NCI-H2171 (cell line): ENCODE measurements around the gene BRINP3.
"Not testable (repeated sequence)": the region's sequence is repeated elsewhere in the genome, so short reads cannot be mapped to it uniquely, and the experiment has no call there.

ENCODE experiments used
- DNase-seq: peaks from one replicate; lab custom pipeline; 2025; lab: John Stamatoyannopoulos, UW

BRINP3 gene

DNA sequence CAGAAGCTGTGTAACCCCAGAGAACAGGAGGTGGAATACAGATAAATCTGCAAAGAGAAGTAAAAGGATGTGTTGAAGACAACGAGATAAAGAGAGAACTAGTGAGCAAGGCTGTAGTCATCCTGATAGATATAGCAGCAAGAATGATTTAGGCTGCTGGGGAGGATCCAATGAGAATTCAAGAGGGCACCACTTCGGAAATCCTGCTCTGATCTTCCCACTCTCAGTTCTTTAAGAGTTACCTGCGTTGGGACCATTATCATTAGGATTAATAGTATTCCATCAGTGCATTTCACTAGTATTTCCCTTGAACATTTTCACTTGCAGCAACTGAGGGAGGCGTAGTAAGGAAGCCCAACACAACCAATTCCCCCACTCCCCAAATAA is at the start of gene BRINP3:
TSS of gene BRINP3 (minus strand) at position 103 of the 387 bp plus-strand sequence.
- no peak for DNase-seq

DNA sequence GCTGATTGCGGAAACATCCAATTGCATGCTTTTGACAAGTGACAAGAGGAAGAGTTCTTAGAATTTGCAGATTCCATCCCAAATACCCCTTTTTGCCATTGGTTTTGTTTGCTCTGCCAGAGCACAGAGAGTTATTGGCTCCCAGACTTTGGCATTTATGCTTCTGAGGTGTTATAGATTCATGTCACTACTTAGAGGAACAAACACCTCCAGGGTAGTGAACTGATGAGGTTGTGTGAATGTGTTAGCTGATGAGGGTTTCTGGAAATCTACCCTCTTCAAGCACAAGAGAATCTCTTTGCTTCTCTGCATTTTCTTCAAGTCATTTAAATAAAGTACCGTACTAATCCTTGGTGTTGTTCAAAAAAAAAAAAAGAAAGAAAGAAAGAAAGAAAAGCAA is 33.9 kb upstream of the BRINP3 start:
- no peak for DNase-seq

DNA sequence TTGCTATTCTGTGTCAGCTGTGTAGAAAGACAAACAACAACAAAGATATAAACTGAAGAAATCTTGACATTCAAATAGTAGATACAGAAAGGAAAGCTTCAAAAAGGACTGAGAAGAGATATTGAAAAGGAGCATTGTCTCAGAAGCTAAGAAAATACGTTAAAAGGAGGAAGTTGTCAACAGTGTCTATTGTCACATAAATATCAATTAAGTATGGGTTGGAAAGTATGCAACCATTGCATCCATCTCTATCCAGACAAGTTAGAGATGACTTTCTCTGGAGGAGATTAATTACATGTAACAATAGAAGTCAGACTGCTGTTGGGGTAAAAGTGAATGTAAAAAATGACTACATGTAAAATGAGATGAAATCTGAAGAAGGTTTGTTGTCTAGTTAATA is 29.7 kb upstream of the BRINP3 start:
- DNase-seq, result no peak

DNA sequence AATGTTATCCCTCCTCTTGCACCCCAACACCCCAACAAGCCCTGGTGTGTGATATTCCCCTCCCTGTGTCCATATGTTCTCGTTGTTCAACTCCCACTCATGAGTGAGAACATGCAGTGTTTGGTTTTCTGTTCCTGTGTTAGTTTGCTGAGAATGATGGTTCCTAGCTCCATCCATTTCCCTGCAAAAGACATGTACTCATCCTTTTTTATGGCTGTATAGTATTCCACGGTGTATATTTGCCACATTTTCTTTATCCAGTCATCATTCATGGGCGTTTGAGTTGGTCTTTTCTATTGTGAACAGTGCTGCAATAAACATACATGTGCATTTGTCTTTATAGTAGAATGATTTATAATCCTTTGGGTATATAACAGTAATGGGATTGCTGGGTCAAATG is 26.9 kb upstream of the BRINP3 start:
- DNase-seq, result not testable (repeated sequence)

DNA sequence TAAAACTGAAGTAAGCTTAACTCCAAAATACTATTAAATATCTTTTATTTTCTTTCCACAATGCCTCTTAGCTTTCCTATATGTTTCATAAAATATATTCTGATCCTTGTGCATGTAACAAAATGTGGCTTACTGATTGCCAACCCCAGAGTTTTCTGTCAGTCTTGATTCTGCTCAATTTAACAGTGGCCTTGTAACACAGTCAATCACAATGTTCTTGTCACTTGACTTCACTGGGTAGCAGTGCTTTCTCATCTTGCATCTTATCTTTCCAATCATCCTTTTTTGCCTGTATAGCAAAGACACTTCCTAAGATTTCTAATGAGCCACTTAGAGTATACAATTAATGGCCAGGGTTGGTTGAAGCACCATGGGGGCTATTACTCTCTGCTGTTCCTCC is 19.9 kb upstream of the BRINP3 start:
- DNase-seq, result no peak

DNA sequence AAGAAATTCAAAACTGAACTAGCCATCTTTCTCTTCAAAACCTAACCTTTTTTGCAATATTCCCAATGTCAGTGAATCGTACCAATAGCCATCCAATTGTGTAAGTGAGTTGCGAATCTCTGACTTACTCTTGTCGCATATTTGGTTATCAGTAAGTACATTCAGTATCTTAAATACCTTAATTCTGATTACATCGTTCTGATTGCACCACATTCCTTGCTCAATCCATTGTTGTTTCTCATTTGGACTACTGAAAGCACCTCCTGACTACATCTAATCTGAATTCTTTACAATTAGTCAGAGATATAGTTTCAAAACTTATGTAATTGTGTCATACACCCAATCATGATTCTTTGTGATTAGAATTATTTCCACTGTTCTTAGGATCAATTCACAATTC is 16.8 kb upstream of the BRINP3 start:
- no peak for DNase-seq

DNA sequence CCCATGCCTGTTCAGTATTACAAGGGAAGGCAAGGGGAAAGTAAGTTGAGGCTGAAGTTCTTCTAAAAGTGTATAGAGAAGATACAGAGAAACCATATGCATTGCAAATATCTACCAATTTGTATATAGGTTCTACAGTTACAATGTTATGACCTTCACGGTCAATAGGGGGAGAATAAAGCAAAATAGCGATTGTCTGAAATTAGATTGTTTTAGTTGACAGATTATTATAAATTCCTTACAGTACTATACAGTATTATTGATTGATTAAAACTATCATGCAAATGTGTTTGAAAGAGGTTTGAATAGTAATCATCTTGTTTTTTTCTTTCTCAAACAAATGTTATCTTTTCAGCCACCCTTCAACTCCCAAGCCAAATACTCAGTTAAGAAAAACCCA is 13.7 kb upstream of the BRINP3 start:
- DNase-seq, result no peak

DNA sequence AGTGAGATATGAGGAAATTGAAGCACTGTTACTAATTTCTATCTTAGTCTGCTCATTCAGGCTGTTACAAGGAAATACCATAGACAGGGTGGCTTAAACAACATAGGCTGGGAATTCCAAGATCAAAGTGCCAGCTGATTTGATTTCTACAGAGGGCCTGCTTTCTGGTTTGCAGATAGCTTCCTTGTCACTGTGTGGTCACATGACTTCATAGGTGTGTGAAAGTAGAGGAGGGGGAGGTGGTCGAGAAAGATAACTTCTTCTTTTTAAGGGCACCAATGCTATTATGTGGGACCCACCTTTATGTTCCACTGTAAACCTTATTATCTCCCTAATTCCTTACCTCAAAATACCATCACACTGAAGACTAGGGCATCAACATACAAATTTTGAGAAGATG is 6.4 kb upstream of the BRINP3 start:
- DNase-seq, result no peak

DNA sequence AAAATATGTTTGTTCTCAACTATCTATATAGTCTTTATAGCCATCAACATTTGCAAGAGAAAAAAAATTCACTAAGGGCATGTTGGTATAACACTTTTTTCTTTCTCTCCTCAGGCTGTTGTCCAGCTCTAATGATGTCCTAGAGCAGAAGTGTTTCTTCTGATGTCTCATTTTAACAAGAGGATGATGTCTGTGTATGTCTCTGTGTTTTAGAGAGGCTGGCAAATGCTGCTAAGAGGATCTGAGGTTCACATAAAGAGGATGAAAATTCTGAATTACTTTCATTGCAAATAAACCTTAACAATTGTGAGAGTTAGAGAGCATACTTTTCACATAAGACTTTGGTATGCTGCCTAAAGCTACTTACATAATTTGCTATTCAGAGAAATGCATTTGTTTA is 2.6 kb upstream of the BRINP3 start:
- no peak for DNase-seq

DNA sequence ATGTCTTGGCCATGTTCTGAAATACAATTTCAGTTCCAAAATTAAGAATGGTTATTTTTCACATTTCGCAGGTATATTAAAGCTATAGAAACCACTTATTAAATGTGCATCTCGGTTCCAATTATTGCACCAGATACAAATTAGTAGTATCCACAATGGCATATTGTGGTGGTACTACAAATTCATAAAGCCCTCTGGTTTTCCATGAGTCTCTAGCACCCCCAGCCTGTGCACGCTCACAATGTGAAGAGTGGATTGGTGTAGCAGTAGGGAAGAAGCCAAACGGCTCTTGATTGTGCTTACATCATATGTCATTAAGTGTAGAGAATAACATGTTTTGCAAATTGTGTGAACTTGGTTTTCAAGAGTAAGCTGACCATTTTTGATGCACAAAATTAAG is 1.9 kb upstream of the BRINP3 start:
- DNase-seq, result peak; percentile 19

DNA sequence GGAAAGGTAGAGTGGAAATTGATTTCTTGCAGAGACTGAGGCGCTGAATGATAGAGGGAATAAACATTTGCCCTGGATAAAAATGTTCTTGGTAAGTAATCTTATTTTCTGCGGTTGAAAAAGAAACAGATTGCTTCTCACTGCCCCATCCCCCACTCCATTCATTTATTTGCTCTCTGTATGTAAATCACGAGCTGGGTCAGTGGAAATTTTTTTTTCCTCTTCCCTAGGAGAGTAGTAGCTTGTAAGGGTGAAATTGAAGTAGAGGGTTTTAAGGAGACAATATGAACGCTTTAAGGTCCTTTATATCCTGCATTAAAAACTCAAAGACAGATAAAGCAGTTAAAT is 1.4 kb upstream of the BRINP3 start:
- DNase-seq, result peak; percentile 48

DNA sequence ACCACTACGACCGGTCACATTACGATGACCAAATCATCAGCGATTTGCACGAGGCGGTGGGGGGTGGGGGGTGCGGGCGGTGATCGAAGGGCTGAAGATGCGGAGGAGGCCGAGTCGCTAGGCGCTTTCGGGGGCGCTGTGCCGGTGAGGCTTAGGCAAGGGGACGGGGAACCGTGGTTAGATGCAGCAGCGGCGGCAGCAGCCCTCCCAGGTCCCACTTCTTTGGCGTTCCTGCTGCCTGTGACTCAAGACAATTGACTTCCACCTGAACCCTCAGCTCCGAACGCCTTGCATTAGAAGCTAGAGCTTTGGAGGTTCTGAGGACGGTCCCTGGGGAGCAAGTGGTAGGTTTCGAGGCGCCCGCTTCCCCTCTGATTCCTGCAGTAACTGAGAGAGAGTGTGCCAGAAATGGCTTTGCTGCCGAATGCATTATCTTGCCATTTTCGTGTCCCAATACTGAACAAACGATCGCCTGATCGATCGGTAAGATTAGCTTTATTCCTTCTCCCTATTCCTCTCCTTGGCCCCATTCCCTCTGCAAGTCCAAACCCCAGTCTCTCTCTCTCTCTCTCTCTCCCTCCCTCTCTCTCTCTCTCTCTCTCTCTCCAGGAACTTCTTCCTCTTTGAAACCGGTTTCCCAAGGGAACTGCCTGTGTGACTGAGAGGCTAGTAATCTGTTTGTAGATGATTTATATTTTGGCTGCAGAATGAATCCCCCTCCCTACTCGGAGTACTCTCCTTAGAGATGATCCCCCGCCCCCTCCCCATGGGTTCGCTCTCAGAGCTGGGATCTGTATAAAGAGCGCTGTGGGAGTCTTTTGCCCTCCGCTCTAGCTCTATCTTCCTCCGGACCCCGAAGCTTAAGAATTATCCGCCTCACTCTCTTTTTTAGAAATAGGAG is 735 bp upstream of the BRINP3 start:
- DNase-seq, result peak; percentile 69

DNA sequence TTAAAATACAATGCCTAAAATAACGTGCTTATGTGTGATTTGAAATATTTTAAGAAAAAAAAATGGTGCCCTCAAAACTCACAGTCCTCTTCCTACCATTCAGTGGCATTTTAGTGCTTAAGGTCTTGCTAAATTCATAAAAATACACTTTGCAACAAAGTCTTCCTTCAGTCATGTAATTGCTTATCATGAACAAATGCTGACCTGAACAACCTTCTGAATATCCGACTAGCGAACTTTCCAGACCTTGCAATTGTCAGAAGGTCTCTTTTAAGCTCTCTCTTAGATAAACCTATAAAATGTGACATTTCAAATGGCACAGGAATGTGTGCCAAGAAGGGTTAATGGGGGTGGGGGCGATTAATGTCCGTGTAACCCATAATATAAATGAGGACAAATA is 858 bp downstream of the BRINP3 start:
- DNase-seq, result no peak

DNA sequence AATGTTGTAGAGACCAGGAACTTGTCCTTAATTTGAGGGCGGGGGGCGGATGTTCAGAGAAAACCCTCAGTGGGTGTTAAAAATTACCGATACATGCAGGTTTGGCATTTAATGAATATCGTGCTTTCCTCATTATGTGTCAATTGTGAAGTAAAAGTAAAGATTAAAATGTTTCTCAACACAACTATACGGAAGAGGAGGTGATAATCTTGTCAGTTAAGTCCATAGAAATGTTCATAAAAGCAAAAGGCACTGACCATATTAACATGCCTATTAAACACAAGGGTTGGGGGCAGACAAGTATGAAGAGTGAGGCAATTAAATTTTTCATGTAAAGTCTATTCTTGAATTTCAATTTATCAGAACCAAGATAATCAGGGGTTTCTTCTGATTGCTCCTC is 1.3 kb downstream of the BRINP3 start:
- no peak for DNase-seq

DNA sequence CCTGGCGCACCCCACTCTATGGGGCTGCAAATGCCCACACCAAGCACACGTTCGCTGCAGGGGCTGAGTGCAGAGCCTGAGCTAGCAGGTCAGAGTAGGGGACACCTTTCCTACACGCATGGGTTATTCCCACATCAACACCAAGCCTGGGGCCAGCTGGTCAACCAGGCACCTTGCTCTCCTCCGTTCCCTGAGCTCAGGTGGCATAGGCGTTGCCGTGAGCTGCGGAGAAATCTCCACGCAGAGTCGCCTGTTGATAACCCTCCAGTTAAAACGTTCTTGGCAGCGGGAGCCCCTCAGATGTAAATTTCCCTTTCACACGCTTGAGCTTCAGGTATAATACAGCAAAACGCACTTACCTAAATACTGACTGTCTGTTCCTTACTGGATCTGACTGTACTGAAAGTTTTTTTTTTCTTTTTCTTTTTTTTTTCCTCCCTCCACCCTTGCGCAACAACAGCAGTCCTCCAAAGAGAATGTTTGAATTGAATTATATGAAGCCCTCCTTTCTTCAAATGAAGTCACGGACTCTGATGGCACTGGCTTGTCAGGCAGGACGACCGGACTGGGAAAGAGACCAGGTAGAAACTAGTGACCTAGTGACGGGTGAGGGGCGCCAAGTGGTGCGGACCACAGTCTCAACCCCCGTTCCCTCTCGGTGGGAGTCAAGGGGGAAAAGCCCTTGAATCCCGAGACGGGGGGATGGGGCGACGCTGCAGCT is 2.1 kb downstream of the BRINP3 start:
- DNase-seq, result no peak

DNA sequence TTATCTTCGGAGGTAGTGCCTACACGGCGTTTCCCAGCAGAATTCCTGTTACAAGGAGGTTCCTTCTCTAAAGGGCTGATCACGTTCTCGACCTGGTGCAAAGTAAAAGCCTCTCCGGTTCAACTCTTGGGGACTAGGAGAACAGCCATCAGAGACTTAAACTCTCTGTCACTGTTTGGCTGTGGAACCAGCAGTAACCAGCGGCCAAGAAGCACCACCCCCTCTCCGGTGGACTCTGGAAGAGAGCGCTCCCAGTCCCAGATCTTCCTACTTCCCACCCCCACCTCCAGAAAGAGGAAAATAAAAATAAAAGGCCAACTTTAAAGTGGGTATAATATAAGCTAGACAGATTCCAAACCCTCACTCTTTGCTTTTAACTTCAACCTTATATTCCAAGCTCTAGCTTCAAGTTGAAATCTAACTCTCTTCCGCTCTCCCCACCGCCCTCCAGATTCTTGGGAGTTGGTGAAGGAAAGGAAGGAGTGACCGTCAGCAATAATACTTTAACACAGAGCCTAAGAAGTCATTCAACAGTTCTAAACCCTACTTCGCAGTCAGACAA is 2.9 kb downstream of the BRINP3 start:
- DNase-seq, result no peak

DNA sequence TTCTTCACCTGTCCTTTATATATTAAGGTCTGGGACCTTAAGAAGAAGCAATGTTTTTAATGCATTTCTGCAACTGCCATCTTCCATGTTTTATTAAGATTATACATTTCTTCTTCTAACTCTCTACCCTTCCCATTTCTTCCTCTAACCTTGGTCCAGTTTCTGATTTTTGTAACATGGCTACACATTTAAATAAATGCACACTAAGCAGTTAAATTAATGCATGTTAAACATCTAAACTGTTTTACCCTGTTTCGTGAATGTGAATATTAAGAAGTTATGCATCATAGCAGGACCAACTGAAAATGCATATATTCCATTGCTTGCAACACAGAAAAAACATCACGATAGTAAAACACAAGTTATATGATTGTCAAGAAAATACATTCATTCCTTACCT is 3.7 kb downstream of the BRINP3 start:
- no peak for DNase-seq

DNA sequence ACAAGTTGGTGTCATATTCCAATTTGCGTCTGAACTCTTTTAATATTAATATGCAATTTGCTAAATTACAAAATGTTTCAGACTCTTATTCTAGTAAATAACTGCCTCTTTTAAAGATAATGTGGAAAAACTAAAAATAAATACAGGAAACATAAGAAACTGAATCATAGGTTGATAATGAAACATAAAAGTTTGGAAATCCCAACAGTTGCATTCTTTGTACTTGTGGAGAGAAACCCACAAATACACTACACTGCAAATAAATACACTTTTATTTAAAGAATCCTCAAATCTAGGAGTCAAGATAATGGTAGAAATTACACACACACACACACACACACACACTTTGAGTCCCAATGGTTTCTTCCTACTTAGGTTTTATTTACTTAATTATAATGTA is 5.2 kb downstream of the BRINP3 start:
- no peak for DNase-seq

DNA sequence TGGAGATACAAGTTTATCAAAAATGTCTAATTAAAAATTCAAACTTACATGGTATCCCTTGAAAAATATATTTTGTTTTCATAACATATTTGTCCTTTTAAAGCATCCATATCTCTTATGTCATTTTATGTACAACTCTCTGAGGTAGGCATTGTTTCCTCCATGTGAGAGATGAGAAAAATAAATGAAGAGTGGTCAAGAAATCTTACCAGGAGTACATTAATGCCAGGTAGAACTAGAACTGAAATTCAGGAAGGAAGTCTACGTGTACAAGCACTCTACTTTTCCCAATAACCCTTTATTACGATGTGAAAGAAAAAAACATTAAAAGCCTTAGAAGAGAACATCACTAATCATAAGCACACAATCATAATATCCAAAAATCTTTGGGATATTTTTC is 5.6 kb downstream of the BRINP3 start:
- no peak for DNase-seq

DNA sequence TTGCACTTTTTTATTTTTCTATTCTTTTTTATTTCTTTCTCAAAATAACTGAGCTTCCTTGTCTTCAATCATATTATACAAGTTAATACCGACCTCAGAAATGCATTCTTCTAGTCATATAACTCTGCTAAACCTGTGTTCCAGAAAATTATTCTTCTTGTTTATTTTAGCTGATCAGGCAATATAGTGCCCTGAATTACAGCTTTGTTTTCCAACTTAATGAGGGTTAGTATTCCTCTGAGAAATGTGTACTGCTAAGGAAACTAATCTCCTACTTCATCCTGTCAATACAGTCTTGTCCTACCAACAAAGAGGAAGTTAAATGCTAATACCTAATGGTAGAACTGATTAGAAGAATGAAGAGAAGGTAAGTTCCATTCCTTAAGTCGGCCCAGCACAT is 13.0 kb downstream of the BRINP3 start:
- DNase-seq, result no peak

DNA sequence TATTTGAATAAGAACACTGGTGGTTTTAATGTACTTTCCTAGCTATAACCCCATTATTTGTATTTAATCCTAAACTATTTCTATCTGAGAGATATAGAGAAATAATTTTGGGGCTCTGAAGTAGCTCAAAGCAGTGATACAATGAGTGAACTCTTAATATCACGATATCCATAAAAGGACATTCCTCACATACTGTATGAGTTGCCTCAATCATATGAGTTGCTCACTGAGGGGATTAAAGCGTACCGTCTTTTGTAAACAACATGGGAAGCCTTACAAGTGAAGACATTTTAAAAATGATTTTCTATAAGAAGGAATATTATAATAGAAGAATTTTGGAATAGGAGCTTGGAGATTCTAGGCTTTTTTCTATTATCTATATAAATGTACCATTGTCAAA is 21.5 kb downstream of the BRINP3 start:
- no peak for DNase-seq

DNA sequence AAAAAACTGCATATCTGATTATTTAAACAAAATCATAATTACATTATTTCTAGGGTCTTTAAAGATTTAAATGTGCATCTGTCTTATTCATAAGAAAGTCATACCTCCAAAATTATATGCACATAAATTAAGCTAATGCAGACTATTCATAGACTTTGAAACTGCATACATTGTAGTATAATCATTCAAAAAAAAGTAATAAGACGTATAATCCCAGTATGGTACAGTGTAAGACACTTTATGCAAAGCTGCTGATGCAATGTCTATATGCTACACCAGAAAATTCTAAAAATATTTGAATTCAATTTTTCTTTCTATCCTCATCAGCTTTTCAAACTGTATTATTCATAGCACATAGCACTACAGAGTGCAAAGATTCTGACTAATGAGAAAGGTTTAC is 22.0 kb downstream of the BRINP3 start:
- DNase-seq, result no peak

DNA sequence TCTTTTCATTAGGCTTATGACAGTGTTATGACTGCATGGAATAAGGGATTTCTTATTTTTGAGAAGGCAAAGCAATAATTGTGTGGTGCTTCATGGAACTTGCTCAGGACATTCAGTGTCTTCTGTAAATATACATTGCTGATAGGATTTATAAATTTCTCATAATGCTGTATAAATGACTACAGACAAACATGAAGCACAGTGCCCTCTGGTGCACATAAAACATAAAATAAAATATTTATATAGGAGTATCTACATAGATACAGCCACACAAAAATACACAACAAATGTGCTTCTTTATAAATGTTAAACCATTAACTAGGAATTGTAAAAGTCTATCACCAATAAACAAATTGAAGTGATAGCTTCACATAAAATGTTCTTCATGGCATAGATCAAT is 24.1 kb downstream of the BRINP3 start:
- no peak for DNase-seq
